ENCODE results near the gene ATXN7.

GRCh38 chr3:64010199-64010598, 146.5 kb downstream of the ATXN7 start:
- TF ChIP-seq CTCF (IDR thresholded peaks at IDR 0.05) (no peak), ZFX (IDR thresholded peaks at IDR 0.05; ENCODE audit: borderline replicate concordance) (no peak)

All from 22Rv1 (cell line).